HepG2 (cell line): ENCODE data around the gene DEFB128. TPM values are rescaled to one million over a fixed set of nuclear protein-coding genes. Genes with fewer than 3 reads are reported as not detected.

ENCODE experiments used
- ATAC-seq: fragments of 200-7000 bp; cut with Tn5 transposase; 3 replicates; pipeline ENCODE4 v1.9.1; 2020; ENCODE audit warnings: mild to moderate bottlenecking, moderate library complexity
- Bru-seq: library from RNA; stranded (reverse); fragments of 400-500 nt; gene quantifications from one replicate; lab custom pipeline; 2021; lab: Mats Ljungman, UMichigan
- BruChase-seq, 2 experiments: library from RNA; stranded (reverse); fragments of 400-500 nt; gene quantifications; one replicate each; lab custom pipeline; 2021; lab: Mats Ljungman, UMichigan
- BruUV-seq: library from RNA; stranded (reverse); fragments of 400-500 nt; replicated peaks from 2 replicates; lab custom pipeline; 2021; lab: Mats Ljungman, UMichigan
- CTCF ChIA-PET: fragments of 300-600 bp; formaldehyde crosslinking; extraction: SDS; loops from one replicate; lab custom pipeline; 2021; ENCODE audit warnings: low total read pairs, inconsistent platforms, low intra/inter-chr PET ratio; lab: Yijun Ruan, JAX
- POLR2A ChIA-PET: fragments of 350-600 bp; sonication (Branson Sonifier 250); formaldehyde crosslinking; loops from one replicate; lab custom pipeline; 2020; ENCODE audit warnings: antibody characterized with exemption, inconsistent platforms; lab: Yijun Ruan, JAX
- DNase-seq: peaks from one replicate; pipeline ENCODE4 v3.0.0-alpha.2; 2015; ENCODE audit warnings: low spot score
- FAIRE-seq: peaks from 3 replicates; lab custom pipeline; 2011; peaks lifted over from hg19 to GRCh38; lab: Jason Lieb, UNC
- H2AFZ ChIP-seq: one replicate; pipeline ENCODE4 v1.6.1; 2011; ENCODE audit warnings: low read length, inconsistent platforms
- H3K27ac ChIP-seq: fragments of 300-600 bp; 3 replicates; pipeline ENCODE4 v1.8.0; 2011; ENCODE audit warnings: mixed run types, mild to moderate bottlenecking, mixed read lengths, low read length, inconsistent platforms; ENCODE audit not compliant: insufficient read depth; ENCODE audit errors: extremely low read length
- H3K27me3 ChIP-seq, 2 experiments: fragments of 200-600 bp in 1 of 2; 2 replicates in 1 of 2; 3 replicates in 1 of 2; pipeline versions ENCODE4 v1.6.0 to v1.8.0; 2011; ENCODE audit warnings: low read length in 2 of 2, mild to moderate bottlenecking in 2 of 2, moderate library complexity in 2 of 2, inconsistent platforms in 1 of 2; ENCODE audit not compliant: insufficient read depth in 2 of 2, control insufficient read depth in 1 of 2
- H3K36me3 ChIP-seq, 2 experiments: fragments of 200-600 bp in 1 of 2; replicated peaks in 1 of 2; 2 replicates in 1 of 2; 3 replicates in 1 of 2; pipeline versions ENCODE4 v1.5.1 to v1.8.0; 2011; ENCODE audit warnings: low read length in 2 of 2, inconsistent platforms in 1 of 2; ENCODE audit not compliant: insufficient read depth in 2 of 2, control insufficient read depth in 1 of 2
- H3K4me1 ChIP-seq: 2 replicates; pipeline ENCODE4 v1.5.1; 2012; ENCODE audit warnings: low read length, inconsistent platforms; ENCODE audit not compliant: insufficient read depth
- H3K4me2 ChIP-seq: 2 replicates; pipeline ENCODE4 v1.6.0; 2011; ENCODE audit warnings: low read depth, low read length, inconsistent platforms
- H3K4me3 ChIP-seq, 3 experiments: fragments of 200-600 bp in 1 of 3; sonication (generic), shearing (Covaris generic) in 1 of 3; replicated peaks in 1 of 3; 2 replicates each; pipeline ENCODE4 v1.5.1; 2011 to 2016; ENCODE audit warnings: low read length in 3 of 3, inconsistent platforms in 2 of 3, low read depth in 2 of 3, mild to moderate bottlenecking in 2 of 3, control low read depth in 1 of 3, mixed read lengths in 1 of 3; ENCODE audit not compliant: insufficient read depth in 1 of 3
- H3K79me2 ChIP-seq: one replicate; pipeline ENCODE4 v1.6.1; 2011; ENCODE audit warnings: low read length, inconsistent platforms; ENCODE audit not compliant: insufficient read depth
- H3K9ac ChIP-seq: 2 replicates; pipeline ENCODE4 v1.6.0; 2011; ENCODE audit warnings: mild to moderate bottlenecking, low read depth, low read length, inconsistent platforms; ENCODE audit not compliant: insufficient read depth
- H3K9me3 ChIP-seq: 2 replicates; pipeline ENCODE4 v1.5.1; 2012; ENCODE audit warnings: mild to moderate bottlenecking, low read length
- H4K20me1 ChIP-seq: 2 replicates; pipeline ENCODE4 v1.6.0; 2011; ENCODE audit warnings: inconsistent platforms, mild to moderate bottlenecking, low read length, moderate library complexity; ENCODE audit not compliant: insufficient read depth
- JDP2 ChIP-seq: sonication (generic); formaldehyde crosslinking; IDR thresholded peaks from 2 replicates; pipeline ENCODE4 v1.8.1; 2022; ENCODE audit warnings: missing genetic modification reagents, borderline replicate concordance
- MYNN ChIP-seq: sonication (generic); formaldehyde crosslinking; IDR thresholded peaks from 2 replicates; pipeline ENCODE4 v1.4.0; 2020; ENCODE audit warnings: mild to moderate bottlenecking, low read depth, missing genetic modification reagents
- NR2F6 ChIP-seq, 2 experiments: IDR thresholded peaks; 2 replicates each; pipeline ENCODE4 v1.6.1; 2016; ENCODE audit warnings: antibody characterized with exemption in 1 of 2, mild to moderate bottlenecking in 1 of 2
- RXRA ChIP-seq: sonication (generic); formaldehyde crosslinking; IDR thresholded peaks from 2 replicates; pipeline ENCODE4 v1.5.1; 2020; ENCODE audit warnings: missing genetic modification reagents
- SALL2 ChIP-seq: sonication (generic); formaldehyde crosslinking; IDR thresholded peaks from 2 replicates; pipeline ENCODE4 v1.8.1; 2023; ENCODE audit warnings: mild to moderate bottlenecking, missing genetic modification reagents, inconsistent platforms
- TOE1 ChIP-seq: sonication (generic); formaldehyde crosslinking; IDR thresholded peaks from 2 replicates; pipeline ENCODE4 v1.4.0; 2020; ENCODE audit warnings: mild to moderate bottlenecking, missing genetic modification reagents
- WIZ ChIP-seq: sonication (generic); formaldehyde crosslinking; IDR thresholded peaks from 2 replicates; pipeline ENCODE4 v1.5.1; 2020; ENCODE audit warnings: mild to moderate bottlenecking, missing genetic modification reagents
- ZBTB20 ChIP-seq: sonication (generic); formaldehyde crosslinking; IDR thresholded peaks from 2 replicates; pipeline ENCODE4 v1.8.1; 2023; ENCODE audit warnings: missing genetic modification reagents, low read depth, mild to moderate bottlenecking, borderline replicate concordance
- ZNF572 ChIP-seq: sonication (generic); formaldehyde crosslinking; IDR thresholded peaks from 2 replicates; pipeline ENCODE4 v1.5.1; 2020; ENCODE audit warnings: mild to moderate bottlenecking, missing genetic modification reagents
- ZNF720 ChIP-seq: sonication (generic); formaldehyde crosslinking; IDR thresholded peaks from 2 replicates; pipeline ENCODE4 v1.4.0; 2020; ENCODE audit warnings: missing genetic modification reagents
- ZNF776 ChIP-seq: sonication (generic); formaldehyde crosslinking; IDR thresholded peaks from 2 replicates; pipeline ENCODE4 v1.4.0; 2020; ENCODE audit warnings: mild to moderate bottlenecking, missing genetic modification reagents
- WGBS: methylation state at CpG from one replicate; pipeline ENCODE4 v1.1.6; 2017; ENCODE audit warnings: low lambda C conversion rate; 5-methylcytosine and 5-hydroxymethylcytosine counted together
- in situ Hi-C: cut with HindIII; loops from 2 replicates; pipeline ENCODE4 v1.10.0; 2017; ENCODE audit warnings: low pct_unique_long_range_greater_than_20kb; ENCODE audit not compliant: extremely low pct_ligation_motif_present
- intact Hi-C: fragments of 100-400 bp; cut with micrococcal nuclease; formaldehyde crosslinking; loops from one replicate; pipeline ENCODE4 v1.10.0; 2022; ENCODE audit not compliant: unreplicated experiment
- long read RNA-seq, 2 experiments: library from RNA in 1 of 2; library from polyadenylated mRNA in 1 of 2; stranded (forward) in 1 of 2; unstranded in 1 of 2; transcript quantifications; one replicate each; pipeline ENCODE4 v2.0.0, GENCODE V29; 2019 to 2022
- polyA minus RNA-seq, 3 experiments: library from RNA; depleted of rRNA, polyadenylated mRNA; stranded (reverse); fragments of >200 nt; gene quantifications; 2 replicates each; pipeline ENCODE4 v1.2.3, GENCODE V29; 2011; ENCODE audit warnings: low replicate concordance in 1 of 3
- polyA plus RNA-seq, 8 experiments: library from polyadenylated mRNA; depleted of rRNA in 3 of 8; stranded (reverse) in 7 of 8; unstranded in 1 of 8; fragments of >200 nt; fragmentation: Illumina TruSeq in 4 of 8; extraction: Trizol in 4 of 8; gene quantifications; 2 replicates each; pipeline versions ENCODE4 v1.2.1 to v1.2.3, GENCODE V29; 2011 to 2016; ENCODE audit warnings: low read depth in 4 of 8, missing spikeins in 1 of 8, mixed read lengths in 1 of 8; ENCODE audit not compliant: insufficient read depth in 1 of 8
- total RNA-seq, 5 experiments: library from RNA; depleted of rRNA; stranded (reverse); fragments of >200 nt; fragmentation: Illumina TruSeq; extraction: Trizol; gene quantifications; 2 replicates each; pipeline ENCODE4 v1.2.3, GENCODE V29; 2016; ENCODE audit warnings: low read depth in 1 of 5
- TF ChIP-seq, protein P1 (sequence below): sonication (generic); formaldehyde crosslinking; IDR thresholded peaks from 2 replicates; pipeline ENCODE4 v1.4.0; 2020; ENCODE audit warnings: missing genetic modification reagents
- TF ChIP-seq, protein P2 (sequence below): IDR thresholded peaks from 2 replicates; pipeline ENCODE4 v1.6.1; 2016; ENCODE audit warnings: missing compliant biosample characterization, missing genetic modification reagents, borderline replicate concordance
- TF ChIP-seq, protein P3 (sequence below): sonication (generic); formaldehyde crosslinking; IDR thresholded peaks from 2 replicates; pipeline ENCODE4 v1.5.0; 2020; ENCODE audit warnings: missing genetic modification reagents

The DEFB128 gene
- total RNA-seq (2016; rRNA removed; fragmentation: Illumina TruSeq; extraction: Trizol), result not detected in 2 replicates
- not detected in 2 replicates for total RNA-seq (2016; cell fraction: cytosol; rRNA removed; fragmentation: Illumina TruSeq; extraction: Trizol; ENCODE audit: low read depth)
- total RNA-seq (2016; cell fraction: insoluble cytoplasmic fraction; rRNA removed; fragmentation: Illumina TruSeq; extraction: Trizol), result not detected in 2 replicates
- not detected in 2 replicates for total RNA-seq (2016; cell fraction: membrane; rRNA removed; fragmentation: Illumina TruSeq; extraction: Trizol)
- not detected in 2 replicates for total RNA-seq (2016; cell fraction: nucleus; rRNA removed; fragmentation: Illumina TruSeq; extraction: Trizol)
- polyA plus RNA-seq (2011; rRNA removed), result not detected in 2 replicates
- polyA plus RNA-seq (2011; cell fraction: cytosol; rRNA removed), result not detected in 2 replicates
- not detected in 2 replicates for polyA plus RNA-seq (2011; cell fraction: nucleus; rRNA removed)
- polyA plus RNA-seq (2012), result not detected in 2 replicates
- polyA plus RNA-seq (2016; cell fraction: cytosol; fragmentation: Illumina TruSeq; extraction: Trizol; ENCODE audit: low read depth), result not detected in 2 replicates
- not detected in 2 replicates for polyA plus RNA-seq (2016; cell fraction: insoluble cytoplasmic fraction; fragmentation: Illumina TruSeq; extraction: Trizol; ENCODE audit: low read depth)
- polyA plus RNA-seq (2016; cell fraction: membrane; fragmentation: Illumina TruSeq; extraction: Trizol; ENCODE audit: low read depth), result not detected in 2 replicates
- polyA plus RNA-seq (2016; cell fraction: nucleus; fragmentation: Illumina TruSeq; extraction: Trizol; ENCODE audit: insufficient read depth, low read depth), result not detected in 2 replicates
- polyA minus RNA-seq (2011; rRNA and poly(A)+ RNA removed; ENCODE audit: low replicate concordance), result not detected in 2 replicates
- polyA minus RNA-seq (2011; cell fraction: cytosol; rRNA and poly(A)+ RNA removed), result not detected in 2 replicates
- polyA minus RNA-seq (2011; cell fraction: nucleus; rRNA and poly(A)+ RNA removed), result not detected in 2 replicates
- not detected for Bru-seq, nascent RNA
- not detected for BruChase-seq, experiment 1, labeled RNA remaining after a 6-hour chase
- not detected for BruChase-seq, experiment 2, labeled RNA remaining after a 2-hour chase
- long read RNA-seq, experiment 1, result 0 reads
- long read RNA-seq, experiment 2, result 0 reads

DNA sequence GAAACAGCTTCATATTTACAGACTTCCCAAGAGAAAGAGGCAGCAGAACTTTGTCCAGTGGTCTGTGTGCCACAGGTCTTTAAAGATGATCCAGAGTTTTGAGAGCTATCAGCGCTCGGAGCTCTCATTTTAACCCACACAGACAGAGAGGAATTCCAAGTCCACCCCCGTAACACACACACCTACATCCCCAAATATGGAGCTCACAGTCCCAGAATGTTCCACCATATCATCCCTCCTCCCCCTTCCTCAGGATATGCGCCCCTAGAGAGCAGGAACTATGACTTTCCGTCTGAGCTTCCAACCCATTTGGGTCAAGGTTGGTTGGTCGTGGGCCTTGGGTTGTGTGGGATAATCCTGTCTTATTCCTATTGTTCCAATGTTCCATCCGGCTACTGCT, at the start of gene DEFB128:
Gene DEFB128, minus strand, starts transcription at position 101 of the 400 bp plus-strand sequence. Its CDS starts 88 bp downstream, at position 13.
- Histone ChIP-seq H2AFZ (no peak within 1 kb of the TSS), H3K9me3 (no peaks in the 10 kb centered on the region; the same call in 1 of the 2 replicates), H3K79me2 (no peaks in the 10 kb centered on the region), H3K4me3 (no peak within 1 kb of the TSS), H3K27ac (no peak within 1 kb of the TSS), H3K9ac (no peak within 1 kb of the TSS), H4K20me1 (no peaks in the 10 kb centered on the region), H3K27me3 (peaks cover 0 to 14% of the 10 kb centered on the region in 2 experiments; a peak in 2 of 5 replicates), H3K4me2 (no peak within 1 kb of the TSS), H3K4me1 (no peaks in the 10 kb centered on the region), H3K36me3 (no peaks in the 10 kb centered on the region)
- DNase-seq, result no peak
- ChIA-PET POLR2A (no interaction called here), CTCF (no interaction called here)
- in situ Hi-C loops, result no loop called here
- ATAC-seq, result no peak
- intact Hi-C loops, result no loop called here
- 8% methylated on average over 7 of the region's 7 CpGs for WGBS
- no TSS peak for BruUV-seq
- no peak for FAIRE-seq
- TF ChIP-seq ZNF720 (CRISPR knock-in tag), result no peak
- no peak for TF ChIP-seq ZNF572 (CRISPR knock-in tag)
- no peak for TF ChIP-seq TOE1 (CRISPR knock-in tag)
- TF ChIP-seq, protein P1, sequence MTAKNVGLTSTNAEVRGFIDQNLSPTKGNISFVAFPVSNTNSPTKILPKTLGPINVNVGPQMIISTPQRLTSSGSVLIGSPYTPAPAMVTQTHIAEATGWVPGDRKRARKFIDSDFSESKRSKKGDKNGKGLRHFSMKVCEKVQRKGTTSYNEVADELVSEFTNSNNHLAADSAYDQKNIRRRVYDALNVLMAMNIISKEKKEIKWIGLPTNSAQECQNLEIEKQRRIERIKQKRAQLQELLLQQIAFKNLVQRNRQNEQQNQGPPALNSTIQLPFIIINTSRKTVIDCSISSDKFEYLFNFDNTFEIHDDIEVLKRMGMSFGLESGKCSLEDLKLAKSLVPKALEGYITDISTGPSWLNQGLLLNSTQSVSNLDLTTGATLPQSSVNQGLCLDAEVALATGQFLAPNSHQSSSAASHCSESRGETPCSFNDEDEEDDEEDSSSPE (CRISPR knock-in tag), result no peak
- no peak for TF ChIP-seq MYNN (CRISPR knock-in tag)
- no peak for TF ChIP-seq ZNF776 (CRISPR knock-in tag)
- no peak for TF ChIP-seq WIZ
- TF ChIP-seq, protein P2, sequence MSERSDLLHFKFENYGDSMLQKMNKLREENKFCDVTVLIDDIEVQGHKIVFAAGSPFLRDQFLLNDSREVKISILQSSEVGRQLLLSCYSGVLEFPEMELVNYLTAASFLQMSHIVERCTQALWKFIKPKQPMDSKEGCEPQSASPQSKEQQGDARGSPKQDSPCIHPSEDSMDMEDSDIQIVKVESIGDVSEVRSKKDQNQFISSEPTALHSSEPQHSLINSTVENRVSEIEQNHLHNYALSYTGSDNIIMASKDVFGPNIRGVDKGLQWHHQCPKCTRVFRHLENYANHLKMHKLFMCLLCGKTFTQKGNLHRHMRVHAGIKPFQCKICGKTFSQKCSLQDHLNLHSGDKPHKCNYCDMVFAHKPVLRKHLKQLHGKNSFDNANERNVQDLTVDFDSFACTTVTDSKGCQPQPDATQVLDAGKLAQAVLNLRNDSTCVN, result no peak
- no peak for TF ChIP-seq NR2F6 (IDR thresholded peaks at IDR 0.05)
- no peak for TF ChIP-seq NR2F6 (CRISPR knock-in tag; IDR thresholded peaks at IDR 0.05)
- TF ChIP-seq ZBTB20 (CRISPR knock-in tag), result no peak
- TF ChIP-seq SALL2 (CRISPR knock-in tag), result no peak
- TF ChIP-seq RXRA (CRISPR knock-in tag), result no peak
- TF ChIP-seq, protein P3, sequence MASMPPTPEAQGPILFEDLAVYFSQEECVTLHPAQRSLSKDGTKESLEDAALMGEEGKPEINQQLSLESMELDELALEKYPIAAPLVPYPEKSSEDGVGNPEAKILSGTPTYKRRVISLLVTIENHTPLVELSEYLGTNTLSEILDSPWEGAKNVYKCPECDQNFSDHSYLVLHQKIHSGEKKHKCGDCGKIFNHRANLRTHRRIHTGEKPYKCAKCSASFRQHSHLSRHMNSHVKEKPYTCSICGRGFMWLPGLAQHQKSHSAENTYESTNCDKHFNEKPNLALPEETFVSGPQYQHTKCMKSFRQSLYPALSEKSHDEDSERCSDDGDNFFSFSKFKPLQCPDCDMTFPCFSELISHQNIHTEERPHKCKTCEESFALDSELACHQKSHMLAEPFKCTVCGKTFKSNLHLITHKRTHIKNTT (CRISPR knock-in tag), result no peak
- TF ChIP-seq JDP2 (CRISPR knock-in tag), result no peak
